NCI-H748 treated with DMSO at 0.1 percent for 48 hours (cell line): ENCODE data around the gene PEAK1.

ENCODE experiments used
- DNase-seq: peaks from one replicate; lab custom pipeline; 2025; lab: John Stamatoyannopoulos, UW

Gene PEAK1

DNA sequence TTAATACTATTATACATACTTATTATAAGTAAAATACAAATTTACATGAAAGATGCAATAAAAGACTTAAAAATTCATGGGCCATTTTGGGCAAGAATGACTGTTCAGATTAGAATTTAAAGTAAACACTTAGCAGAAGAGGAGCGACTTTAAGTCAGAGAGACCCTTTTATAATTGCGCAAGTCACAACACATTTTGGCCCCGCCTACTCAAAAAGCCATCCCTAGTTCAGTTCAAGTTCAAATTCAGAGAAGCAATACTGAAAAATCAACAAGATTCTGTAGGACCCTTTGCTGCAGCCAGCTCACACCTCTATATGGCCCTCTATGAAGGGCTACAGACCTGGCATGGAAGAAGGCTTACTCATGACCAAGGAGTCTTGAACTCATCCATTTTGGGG lies 64.6 kb downstream of the PEAK1 start:
- no peak for DNase-seq

DNA sequence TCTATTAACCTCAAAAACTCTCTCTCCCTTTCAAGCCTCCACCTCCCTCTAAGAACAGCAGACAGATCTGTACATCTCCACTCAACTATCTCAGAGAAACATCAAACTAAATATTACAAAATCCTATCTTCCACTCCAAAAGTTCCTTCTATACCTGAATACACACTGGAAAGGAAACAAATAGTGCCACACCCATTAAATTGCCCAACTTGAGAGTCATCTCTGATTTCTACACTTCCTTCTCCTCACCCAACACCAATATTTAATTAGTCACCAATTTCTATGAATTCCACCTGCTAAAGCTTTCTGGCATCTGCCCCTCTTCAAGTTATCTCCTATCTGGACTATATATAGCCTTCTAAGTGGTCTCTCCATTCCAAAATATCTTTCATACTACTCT lies 65.8 kb downstream of the PEAK1 start:
- no peak for DNase-seq

DNA sequence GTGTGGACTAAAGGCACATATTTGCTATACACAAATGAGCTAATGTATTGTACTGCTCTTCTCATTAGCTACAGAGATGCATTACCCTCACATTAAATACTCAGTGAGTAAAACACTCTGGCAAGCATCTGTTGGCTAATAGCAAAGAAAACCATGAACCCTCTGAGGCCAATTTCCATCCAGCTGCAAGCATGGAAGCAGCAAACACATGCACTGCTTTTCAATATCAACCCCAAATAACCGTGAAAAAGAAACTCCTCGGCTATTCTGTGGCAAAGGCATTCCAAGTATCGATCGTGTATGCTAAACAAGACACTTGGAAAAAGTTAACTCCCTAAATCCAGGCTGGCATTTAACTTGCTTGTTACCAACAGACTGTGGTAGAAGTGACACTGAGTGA lies 67.0 kb downstream of the PEAK1 start:
- DNase-seq = no peak

DNA sequence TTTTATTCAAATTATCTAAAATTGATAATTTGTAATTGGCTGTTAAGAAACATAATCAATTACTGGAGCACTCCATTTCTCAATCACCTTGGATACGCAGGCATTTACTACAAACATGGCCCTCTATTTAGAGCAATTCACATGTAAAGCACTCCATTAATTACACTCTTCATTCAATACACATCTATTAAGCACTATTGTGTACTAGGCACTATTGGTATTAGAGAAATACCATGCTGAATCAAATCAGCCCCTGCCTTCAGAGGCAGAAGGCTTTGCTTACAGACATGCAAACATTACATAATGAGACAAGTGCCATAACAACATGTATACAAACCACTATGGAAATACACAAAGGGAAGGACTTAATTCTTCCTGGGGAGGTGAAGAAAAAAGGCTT lies 69.1 kb downstream of the PEAK1 start:
- DNase-seq = peak; percentile 25

DNA sequence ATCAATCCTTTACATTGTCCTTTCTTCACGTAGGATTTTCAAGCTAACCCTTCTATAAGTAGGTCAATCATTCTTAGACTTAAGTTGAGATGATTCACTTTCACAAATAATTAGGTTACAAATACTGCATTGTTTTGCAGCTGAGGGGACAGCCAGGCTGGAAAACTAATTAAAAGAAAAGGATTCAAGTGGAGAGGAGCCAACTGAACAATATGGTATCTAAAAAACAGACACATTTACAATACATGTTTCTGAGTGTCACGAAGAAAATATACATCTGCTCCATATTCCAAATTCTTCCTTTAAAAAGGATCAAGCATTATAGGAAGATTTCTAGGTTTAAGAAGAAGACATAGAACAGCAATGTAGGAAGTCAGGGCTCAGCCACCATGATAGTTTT lies 70.2 kb downstream of the PEAK1 start:
- DNase-seq = no peak

DNA sequence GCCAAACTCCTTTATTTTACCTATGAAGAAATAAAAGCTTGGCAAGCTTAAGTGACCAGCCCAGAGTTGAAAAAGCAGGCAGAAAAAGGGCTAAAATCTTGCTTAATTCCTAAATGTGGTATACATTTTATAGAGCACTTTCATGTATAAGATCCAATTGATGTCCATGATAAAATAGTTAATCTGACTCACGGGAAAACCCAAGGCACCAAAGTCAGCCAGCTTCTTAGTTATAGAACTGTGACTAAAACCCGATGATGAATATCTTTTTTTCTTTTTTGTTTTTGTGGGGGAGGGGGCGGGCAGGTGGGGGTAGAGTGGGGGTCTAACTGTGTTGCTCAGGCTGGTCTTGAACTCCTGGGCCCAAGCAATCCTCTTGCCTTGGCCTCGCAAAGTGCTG lies 71.4 kb downstream of the PEAK1 start:
- DNase-seq = no peak

DNA sequence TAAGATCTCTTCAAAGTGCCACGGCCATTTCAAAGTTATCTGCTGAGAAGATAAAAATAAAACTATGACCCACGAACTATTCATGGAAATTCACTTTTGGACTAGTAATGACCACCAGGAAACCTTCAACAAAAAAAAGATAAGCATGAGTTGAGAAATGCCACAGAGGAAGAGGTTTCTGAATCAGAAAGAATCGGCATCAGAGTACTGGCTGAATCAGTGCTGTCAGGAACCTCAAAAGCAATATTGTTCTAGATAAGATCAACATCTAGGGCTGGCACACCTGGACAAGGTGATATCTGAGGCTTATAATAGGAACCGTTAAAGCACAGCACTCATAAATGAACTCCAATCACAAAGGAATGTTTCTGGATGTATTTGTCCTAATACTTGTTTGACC lies 72.7 kb downstream of the PEAK1 start:
- no peak for DNase-seq

DNA sequence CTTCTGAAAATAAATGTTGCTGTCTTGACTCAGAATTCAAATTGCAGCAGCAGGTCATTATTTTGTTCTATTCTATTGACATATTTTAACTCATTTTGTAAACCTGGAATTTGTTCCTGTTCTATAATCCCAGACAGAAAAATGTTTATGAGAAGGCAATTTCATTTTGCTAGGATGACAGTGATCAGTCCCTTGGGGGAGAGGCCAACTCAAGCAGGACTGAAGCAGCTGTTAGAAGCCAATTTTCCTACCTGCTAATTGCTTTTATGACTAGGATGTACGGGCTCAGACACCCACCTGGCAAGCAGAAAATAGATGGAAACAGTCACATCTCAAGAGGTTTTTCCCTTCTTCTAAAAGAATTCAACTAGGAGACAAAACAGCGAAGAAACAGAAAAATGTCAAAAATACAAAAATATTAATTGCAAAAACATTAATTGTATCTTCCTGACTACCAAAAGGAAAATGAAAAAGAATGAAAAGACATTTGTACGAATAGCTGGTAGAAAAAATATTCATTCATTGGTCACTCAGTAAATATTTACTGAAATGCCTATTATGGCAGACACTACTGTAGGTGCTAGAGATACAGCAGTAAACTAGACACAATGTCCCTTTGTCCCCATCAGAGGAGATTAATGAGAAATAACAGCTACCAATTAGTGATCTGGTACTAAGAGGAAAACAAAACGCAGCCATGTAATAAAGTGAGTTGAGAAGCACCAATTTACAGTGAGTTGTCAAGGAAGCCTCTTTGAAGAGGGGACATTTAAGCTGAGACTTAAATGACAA lies 73.5 kb downstream of the PEAK1 start:
- peak; percentile 89 for DNase-seq

DNA sequence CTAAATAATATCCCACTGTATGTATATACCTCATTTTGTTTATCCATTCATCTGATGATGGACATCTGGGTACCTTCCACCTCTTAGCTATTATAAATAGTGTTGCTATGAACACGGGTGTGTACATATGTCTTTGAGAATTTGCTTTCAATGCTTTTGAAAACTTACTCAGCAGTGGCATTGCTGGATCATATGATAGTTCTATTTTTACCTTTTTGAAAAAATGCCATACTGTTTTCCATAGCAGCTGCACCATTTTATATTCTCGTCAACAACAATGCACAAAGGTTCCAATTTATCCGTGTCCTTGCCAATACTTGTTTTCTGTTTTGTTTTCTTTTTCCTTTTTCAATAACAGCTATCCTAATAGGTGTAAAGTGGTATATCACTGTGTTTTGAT lies 77.1 kb downstream of the PEAK1 start:
- DNase-seq = no peak

DNA sequence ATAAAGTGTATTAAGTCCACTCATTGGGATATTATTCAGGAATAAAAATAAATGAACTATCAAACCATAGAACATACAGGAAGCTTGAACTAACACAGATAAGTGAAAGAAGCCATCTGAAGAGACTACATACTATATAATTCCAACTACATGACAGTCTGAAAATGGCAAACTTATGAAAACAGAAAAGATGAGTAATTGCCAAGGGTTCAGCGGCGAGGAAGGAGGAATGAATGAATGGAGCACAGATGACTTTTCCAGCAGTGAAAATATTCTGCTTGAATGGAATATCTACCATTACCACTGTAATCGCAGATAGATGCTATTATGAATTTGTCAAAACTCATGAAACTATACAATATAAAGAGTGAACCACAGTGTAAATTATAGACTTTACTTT lies 79.7 kb downstream of the PEAK1 start:
- no peak for DNase-seq

DNA sequence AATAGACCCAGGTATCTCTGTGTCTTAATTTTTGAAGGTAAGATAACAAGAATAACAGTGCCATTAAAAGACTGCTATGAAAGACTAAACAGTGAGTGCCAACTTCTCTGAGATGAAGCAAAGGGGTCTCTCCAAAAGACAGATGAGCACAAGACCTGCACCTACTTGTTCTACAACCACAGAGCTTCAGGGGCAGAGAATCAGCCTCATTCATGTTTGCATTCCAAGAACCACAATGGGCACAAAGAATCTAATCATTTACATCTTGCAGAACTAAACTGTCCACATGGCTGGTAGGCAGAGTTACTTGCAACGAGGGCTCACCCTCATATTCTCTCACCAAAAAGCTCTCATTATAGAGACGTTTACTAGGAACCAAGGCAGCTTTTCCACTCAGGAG lies 83.9 kb downstream of the PEAK1 start:
- DNase-seq = no peak

DNA sequence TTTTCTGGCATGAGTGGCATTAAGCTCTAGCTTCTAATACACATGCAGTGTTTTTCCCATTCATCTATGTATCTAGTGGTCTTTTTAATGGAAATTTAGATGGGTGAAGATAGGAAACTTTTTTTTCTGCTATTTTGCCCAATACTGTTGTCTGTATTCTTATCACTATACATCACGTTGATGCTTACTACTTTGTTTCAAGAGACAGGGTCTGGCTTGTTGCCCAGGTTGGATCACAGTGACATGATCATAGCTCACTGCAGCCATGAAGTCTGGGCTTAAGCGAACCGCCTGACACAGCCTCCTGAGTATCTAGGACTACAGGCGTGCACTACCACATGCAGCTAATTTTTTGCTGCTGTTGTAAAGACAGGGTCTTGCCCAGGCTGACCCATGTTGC lies 84.6 kb downstream of the PEAK1 start:
- DNase-seq = no peak

DNA sequence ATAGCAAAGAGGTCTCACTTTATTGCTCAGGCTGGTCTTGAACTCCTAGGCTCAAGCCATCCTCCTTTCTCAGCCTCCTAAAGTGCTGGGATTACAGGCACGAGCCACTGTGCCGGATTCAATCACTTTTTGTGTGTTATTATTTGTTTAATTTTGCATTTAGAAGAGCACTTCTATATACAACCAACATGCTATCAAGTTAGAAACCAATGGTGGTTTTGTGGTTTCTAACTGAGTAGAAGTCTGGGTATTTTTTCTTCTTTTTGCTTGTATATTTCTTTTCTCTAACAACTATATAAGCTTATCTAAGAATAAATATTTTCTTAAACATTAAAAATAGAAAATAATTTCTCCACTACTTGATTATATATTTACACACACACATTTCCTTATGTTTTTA lies 86.7 kb downstream of the PEAK1 start:
- DNase-seq = no peak

DNA sequence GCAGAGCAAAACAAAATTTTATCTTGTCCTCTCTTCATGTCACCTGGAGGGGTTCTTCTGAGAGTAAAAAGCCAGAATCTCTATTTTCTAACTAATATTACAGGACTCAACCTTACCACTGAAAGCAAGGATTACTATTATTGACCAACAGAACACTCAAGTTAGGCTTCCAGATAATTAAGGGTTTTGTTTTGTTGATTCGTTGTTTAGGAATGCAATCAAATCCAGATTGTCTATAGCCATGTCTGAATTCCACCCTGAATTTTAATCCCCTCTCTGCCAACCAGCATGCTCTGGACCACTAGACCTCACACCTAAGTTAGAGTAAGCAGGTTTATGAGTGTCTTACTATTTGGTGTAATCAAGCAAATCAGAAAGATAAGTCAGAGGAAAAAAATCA lies 90.7 kb downstream of the PEAK1 start:
- DNase-seq = no peak

DNA sequence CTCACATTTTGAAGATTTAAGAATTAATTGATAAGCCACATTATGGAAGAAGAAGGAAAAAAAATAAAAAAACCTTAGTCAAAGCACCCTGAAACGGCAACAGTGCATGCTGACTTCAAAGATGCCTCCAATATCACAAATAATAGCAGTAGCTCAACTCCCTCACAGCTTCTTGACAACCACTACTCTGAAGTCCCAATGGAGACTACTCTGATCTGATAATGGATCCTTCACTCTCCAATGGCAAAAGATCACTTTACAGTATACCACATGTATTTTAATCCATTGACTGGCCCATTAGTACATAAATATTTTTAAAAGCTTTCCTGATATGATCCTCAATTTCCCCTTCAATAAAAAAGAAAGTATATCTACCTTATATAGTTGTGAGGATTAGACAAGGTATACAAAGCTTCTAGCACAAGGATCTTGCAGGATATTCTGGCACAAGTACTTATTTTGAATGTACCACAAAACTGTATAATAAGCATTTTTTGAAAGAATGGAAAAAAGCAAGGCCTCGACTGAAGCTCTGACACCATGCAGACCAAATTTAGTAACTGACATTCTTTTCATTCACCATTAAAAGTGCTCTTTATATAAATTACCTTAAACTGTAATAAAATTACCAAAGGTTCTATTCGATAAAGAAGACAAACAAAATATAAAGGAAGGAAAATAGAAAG lies 91.9 kb downstream of the PEAK1 start:
- no peak for DNase-seq

DNA sequence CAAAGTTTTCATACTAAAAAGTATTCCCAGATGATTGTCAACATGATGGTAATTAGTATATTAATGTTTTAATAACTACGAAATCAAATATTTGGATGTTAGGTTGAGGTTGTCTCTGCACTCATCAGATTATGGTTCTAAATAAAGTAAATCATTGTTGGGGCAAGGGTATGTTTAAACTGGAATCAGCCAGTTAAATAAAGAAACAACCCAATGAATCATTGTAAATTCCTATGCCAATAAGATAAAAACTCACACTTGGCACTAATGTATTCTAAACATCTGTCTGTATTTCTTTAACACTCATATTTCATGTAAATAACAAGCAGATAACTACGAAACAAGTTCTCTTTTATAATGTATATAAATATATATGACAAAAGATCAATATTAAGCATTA lies 92.7 kb downstream of the PEAK1 start:
- DNase-seq = no peak

DNA sequence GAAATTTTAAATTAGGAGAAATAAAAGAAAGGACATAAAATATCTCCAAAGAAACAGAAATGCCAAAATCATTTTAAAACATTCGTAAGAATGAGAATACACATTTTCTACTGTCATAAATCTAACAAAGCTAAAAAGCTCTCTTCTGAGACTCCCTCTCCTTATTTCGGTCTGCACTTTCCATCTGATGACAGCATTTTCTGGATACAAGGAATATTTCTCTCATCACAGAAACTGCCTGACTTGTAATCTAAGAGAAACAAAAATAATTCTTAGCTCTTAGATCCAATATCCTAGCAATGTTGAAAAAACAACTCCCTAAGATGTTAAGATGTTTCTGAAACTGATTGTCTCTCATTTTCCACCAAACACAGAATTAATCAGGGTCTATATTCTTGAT lies 93.5 kb downstream of the PEAK1 start:
- no peak for DNase-seq

DNA sequence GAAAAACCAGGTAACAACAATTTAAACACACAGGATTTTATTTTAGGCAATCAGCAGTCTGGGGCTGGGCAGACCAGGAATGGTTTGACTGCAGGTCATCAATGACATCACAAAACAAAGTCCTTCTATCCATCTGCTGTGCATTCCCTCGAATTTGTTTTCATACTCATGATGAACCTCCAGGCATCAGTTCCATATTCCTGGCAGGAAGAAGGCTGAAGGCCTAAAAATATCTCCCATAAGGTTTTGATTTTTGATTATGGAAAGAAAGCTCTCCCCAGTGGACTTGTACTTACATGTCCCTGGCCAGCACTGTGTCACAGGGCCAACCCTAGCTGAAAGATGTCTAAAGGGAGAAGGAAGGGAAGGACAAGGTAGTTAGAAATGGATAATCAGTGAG lies 107.4 kb downstream of the PEAK1 start:
- no peak for DNase-seq

DNA sequence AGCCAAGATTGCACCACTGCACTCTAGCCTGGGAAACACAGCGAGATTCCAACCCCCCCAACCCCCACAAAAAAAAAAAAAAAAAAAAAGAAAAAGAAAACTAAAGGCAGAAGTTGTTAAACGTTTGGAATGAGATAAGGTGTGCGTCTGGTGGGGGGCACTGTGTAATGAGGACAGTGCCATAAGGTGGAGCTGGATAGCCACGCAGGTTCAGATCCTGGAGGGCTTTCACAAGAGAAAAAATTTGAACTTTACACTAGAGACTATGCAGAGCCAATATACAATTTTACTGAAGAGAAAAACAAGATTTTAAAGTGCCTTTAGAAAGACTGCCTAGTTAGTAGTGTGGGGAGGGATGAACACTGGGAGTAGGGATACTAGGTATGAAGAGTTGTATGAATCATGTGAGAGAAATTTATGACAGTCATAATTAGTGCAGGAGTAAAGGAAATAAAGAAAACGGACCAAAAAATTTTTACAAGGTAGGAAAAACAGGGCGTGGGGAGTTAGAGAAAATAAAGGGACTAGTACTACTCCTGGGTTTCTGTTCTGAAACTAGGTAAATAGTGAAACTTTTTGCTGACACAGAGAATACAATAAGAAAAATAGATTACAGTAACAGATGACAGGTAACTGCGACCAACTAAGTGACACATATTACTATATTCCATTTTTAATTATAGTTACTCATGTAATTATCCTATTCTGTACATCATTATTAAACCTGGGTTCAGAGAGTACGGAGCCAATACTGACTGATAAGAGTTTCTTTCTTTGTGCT lies 108.1 kb downstream of the PEAK1 start:
- DNase-seq = no peak

DNA sequence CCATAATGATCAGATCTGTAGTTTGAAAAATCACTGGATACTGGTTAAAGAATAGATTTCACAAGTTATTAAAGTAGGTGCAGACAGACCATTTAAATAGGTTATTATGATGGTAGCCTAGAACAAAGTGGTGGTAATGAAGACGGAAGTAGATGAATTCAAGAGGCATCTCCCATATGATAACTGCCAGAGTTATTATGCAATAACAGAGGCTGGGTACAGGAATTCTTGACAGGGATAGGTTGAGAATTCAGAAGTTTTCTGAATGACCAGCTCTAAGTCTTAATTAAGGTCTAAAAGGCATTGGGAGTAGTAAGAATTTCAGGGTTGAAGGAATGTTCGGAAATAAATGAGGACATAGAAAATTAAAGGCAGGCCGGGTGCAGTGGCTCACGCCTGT lies 108.9 kb downstream of the PEAK1 start:
- DNase-seq = no peak

DNA sequence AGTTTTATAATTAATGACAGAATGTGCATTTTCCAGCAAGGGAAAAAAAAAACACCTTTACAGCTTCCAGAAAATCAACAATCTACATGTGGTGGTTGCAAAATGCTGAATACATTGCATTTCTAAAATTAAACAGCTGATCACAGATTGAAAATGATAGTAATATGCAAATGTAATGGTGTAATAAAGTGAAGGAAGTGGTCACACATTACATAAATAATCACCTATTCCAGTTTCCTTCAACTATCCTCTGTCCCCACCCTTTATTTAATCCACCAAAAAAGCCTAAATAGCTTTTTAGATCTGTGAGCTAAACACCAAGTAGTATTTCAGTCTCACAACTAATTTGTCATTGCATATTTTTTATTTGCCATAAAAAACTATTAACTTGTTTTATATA lies 110.5 kb downstream of the PEAK1 start:
- no peak for DNase-seq

DNA sequence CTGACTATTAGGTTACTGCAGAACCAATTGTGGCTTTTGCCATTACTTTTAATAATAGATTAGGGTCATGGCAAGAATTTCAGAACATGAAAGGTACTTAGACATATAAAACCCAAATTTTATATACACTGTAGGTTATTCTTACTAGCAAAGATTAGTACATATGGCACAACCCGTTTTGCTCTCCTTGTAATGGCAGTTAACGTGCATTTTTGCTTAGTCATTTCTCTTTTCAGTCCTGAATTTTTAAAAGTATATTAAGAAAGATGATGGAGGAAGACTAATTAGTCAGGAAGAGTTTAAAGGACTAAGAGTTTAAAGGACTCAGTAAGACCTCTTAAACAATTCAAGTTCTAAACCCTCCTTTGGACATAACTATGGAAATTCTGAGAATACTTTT lies 114.0 kb downstream of the PEAK1 start:
- DNase-seq = no peak

DNA sequence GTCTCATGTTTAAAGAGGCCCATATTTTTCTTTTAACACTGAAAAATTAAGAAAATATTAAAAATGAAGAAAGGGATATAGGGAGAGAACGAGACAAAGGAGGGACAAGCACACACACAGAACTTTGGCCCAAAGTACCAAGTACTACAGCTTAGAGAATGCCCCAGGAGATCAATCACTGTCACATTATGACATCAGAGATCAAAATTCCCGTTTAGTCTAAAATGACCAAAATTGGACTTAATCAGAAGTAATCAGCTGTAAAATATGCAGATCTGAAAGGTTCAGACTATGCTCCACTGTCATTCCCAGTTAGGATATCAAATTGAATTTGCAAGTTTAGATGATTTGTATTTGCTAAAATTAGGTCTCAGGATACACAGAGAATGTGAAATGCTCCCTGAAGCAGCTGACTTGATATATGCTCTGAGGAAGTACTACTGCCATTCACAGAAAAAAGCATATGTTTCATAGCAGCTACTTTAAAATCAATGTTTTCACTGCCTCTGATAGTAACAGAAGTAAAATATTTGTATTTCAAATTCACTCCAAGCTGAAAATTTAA lies 123.0 kb downstream of the PEAK1 start:
- DNase-seq = no peak
